Keratinocyte (primary cell): ENCODE data around the gene NDUFS6. TPM values are rescaled to one million over a fixed set of nuclear protein-coding genes. Genes with fewer than 3 reads are reported as not detected.

ENCODE experiments used
- DNase-seq: peaks from one replicate; pipeline ENCODE4 v3.0.0-alpha.2; 2011; ENCODE audit warnings: low read depth, missing footprints, low spot score
- FAIRE-seq: peaks from 2 replicates; lab custom pipeline; 2011; peaks lifted over from hg19 to GRCh38; lab: Jason Lieb, UNC
- H2AFZ ChIP-seq: 2 replicates; pipeline ENCODE4 v1.6.0; 2012; ENCODE audit warnings: low read length, control low read depth, inconsistent platforms; ENCODE audit not compliant: control insufficient read depth
- H3K27ac ChIP-seq: 2 replicates; pipeline ENCODE4 v1.5.1; 2011; ENCODE audit warnings: low read length; ENCODE audit not compliant: control insufficient read depth, insufficient read depth
- H3K27me3 ChIP-seq: 3 replicates; pipeline ENCODE4 v1.6.0; 2011; ENCODE audit warnings: low read length; ENCODE audit not compliant: control insufficient read depth, insufficient read depth; ENCODE audit errors: extremely low read depth
- H3K36me3 ChIP-seq, 2 experiments: 2 replicates in 1 of 2; 3 replicates in 1 of 2; pipeline ENCODE4 v1.5.1; 2011; ENCODE audit warnings: low read length in 2 of 2, mild to moderate bottlenecking in 1 of 2; ENCODE audit not compliant: control insufficient read depth in 2 of 2, insufficient read depth in 2 of 2; ENCODE audit errors: extremely low read depth in 1 of 2
- H3K4me1 ChIP-seq: 3 replicates; pipeline ENCODE4 v1.5.1; 2011; ENCODE audit warnings: low read length; ENCODE audit not compliant: control insufficient read depth, insufficient read depth; ENCODE audit errors: extremely low read depth
- H3K4me2 ChIP-seq: 3 replicates; pipeline ENCODE4 v1.6.0; 2011; ENCODE audit warnings: low read depth, low read length; ENCODE audit not compliant: control insufficient read depth, insufficient read depth; ENCODE audit errors: extremely low read depth
- H3K4me3 ChIP-seq, 3 experiments: fragments of 200-600 bp in 1 of 3; sonication (generic) in 1 of 3; 2 replicates in 2 of 3; 3 replicates in 1 of 3; pipeline ENCODE4 v1.5.1; 2011 to 2016; ENCODE audit warnings: low read length in 3 of 3, mild to moderate bottlenecking in 3 of 3, control low read depth in 2 of 3, inconsistent platforms in 1 of 3, low read depth in 1 of 3, mixed read lengths in 1 of 3, mixed run types in 1 of 3, moderate library complexity in 1 of 3; ENCODE audit not compliant: control insufficient read depth in 2 of 3, insufficient read depth in 2 of 3; ENCODE audit errors: extremely low read depth in 1 of 3
- H3K79me2 ChIP-seq: 2 replicates; pipeline ENCODE4 v1.6.0; 2012; ENCODE audit warnings: low read length; ENCODE audit not compliant: control insufficient read depth, insufficient read depth
- H3K9ac ChIP-seq: 3 replicates; pipeline ENCODE4 v1.6.0; 2011; ENCODE audit warnings: low read length; ENCODE audit not compliant: control insufficient read depth, insufficient read depth; ENCODE audit errors: extremely low read depth
- H3K9me1 ChIP-seq: 3 replicates; pipeline ENCODE4 v1.6.0; 2011; ENCODE audit warnings: low read length; ENCODE audit not compliant: control insufficient read depth, insufficient read depth; ENCODE audit errors: extremely low read depth
- H3K9me3 ChIP-seq: 2 replicates; pipeline ENCODE4 v1.5.1; 2012; ENCODE audit warnings: low read depth, low read length; ENCODE audit not compliant: control insufficient read depth
- H4K20me1 ChIP-seq: 3 replicates; pipeline ENCODE4 v1.6.0; 2011; ENCODE audit warnings: low read length; ENCODE audit not compliant: control insufficient read depth, insufficient read depth; ENCODE audit errors: extremely low read depth
- EZH2 ChIP-seq: IDR thresholded peaks from one replicate; pipeline ENCODE4 v1.6.1; 2012; ENCODE audit warnings: inconsistent platforms, mild to moderate bottlenecking, low read length, moderate library complexity
- dilution Hi-C: fragments of 300-500 bp; cut with MboI; formaldehyde crosslinking; loops from one replicate; pipeline ENCODE4 v1.7.0; 2020; ENCODE audit warnings: low sequenced_read_pairs; ENCODE audit not compliant: extremely low pct_ligation_motif_present
- polyA plus RNA-seq, 5 experiments: library from polyadenylated mRNA; depleted of rRNA in 3 of 5; stranded (reverse) in 3 of 5; stranded (forward) in 1 of 5; unstranded in 1 of 5; fragments of >200 nt; gene quantifications; 1 replicate in 1 of 5; 2 replicates in 3 of 5; 3 replicates in 1 of 5; pipeline versions ENCODE4 v1.2.1 to v1.2.3, GENCODE V29; 2011 to 2012; ENCODE audit warnings: missing spikeins in 2 of 5, low read depth in 1 of 5, low replicate concordance in 1 of 5
- TF ChIP-seq, protein P1 (sequence below), 3 experiments: IDR thresholded peaks in 1 of 3; conservative IDR thresholded peaks in 1 of 3; optimal IDR thresholded peaks in 1 of 3; 2 replicates in 2 of 3; 3 replicates in 1 of 3; pipeline versions ENCODE3 to v1.5.1; 2011; ENCODE audit warnings: low read length in 3 of 3, mild to moderate bottlenecking in 3 of 3, moderate library complexity in 2 of 3, control low read depth in 1 of 3, inconsistent platforms in 1 of 3; ENCODE audit not compliant: insufficient read depth in 2 of 3; ENCODE audit errors: extremely low read depth in 1 of 3

NDUFS6 gene
- polyA plus RNA-seq, 1 donor (not counting 4 experiments of a cell fraction or from before 2014, with no cell fraction given) = 66.3 TPM

DNA sequence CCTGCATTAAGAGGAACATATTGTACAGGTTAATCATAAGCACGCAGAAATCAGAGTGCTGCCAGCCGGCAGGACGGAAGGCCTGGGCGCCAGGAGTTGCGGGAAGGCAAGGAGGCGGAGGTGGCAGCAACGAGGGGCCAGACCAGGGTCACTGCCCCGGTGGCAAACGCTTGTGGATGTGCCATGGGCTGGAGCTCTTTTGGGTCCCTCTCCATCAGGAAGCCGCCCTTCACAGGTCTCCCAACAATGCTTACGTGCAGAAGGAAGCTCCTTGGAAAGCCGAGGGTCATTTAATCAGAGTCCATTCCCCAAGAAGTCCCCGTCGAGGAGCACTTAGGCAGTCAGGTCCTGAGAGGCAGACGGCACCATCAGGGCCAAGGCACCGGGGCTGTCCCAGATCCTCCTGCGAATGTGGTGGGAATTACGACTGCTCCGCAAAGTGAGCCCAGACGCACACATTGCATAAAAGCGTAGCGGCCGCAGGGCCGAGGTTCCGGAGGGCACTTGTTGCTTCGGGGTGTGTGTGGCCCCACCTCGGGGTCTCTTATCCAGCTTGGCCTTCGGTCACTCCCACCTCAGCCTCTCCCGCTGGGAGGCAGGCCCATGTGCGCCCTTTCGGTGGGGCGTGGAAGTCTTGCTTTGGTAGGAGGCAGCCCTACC lies 22.1 kb upstream of the NDUFS6 start:
- FAIRE-seq = no peak
- dilution Hi-C loops = no loop called here
- no peaks in the 10 kb centered on the region for H3K79me2 ChIP-seq

DNA sequence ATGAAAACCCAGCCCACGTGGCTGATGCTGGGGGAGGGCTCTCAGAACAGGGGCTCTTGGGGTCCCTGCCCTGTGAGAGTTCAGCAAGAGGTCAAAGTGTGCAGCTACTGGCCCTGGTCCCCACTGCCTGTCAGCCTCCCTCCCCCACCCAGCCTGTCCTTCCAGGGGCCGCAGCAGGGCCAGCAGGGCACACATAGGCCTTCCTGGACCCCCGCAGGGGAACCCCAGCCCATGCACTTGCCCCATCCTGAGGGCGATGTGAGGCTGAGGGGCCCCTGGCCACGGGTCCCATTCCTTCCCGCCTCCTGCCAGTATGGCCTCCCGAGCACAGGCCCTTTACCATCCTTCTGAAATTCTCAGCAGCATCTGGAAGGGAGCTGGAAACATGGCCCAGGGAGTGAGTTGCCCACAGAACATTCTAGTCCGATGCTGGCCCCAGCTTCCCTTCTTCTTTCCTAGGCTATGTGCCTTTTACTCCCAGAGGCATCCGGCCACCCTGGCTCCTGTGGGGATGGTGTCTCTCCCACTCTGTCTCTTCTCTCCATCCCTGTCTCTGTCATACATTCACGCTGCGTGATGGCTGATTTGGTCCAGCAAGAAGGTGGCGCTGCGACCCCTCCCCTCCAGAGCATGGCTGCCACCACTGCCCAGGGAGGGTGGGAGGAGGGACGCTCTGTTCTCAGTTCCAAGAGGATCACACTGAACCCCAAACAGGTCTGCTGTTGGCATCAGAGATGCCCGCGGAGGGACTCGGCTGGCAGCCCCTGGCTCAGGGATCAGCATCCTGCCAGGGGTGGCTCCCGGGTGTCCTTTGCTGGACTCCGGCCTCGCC lies 21.2 kb upstream of the NDUFS6 start:
- no peaks in the 10 kb centered on the region for H3K27me3 ChIP-seq
- H3K4me1 ChIP-seq = no peaks in the 10 kb centered on the region
- no peaks in the 10 kb centered on the region for H3K9me1 ChIP-seq
- no peaks in the 10 kb centered on the region for H4K20me1 ChIP-seq
- no peak overlapping the region for H3K9ac ChIP-seq
- H3K9me3 ChIP-seq = no peaks in the 10 kb centered on the region
- H3K4me3 ChIP-seq = no peak overlapping the region
- DNase-seq = no peak
- no peak for FAIRE-seq
- H3K79me2 ChIP-seq = no peaks in the 10 kb centered on the region
- H3K27ac ChIP-seq = no peak overlapping the region
- dilution Hi-C loops = no loop called here
- TF ChIP-seq, protein P1, sequence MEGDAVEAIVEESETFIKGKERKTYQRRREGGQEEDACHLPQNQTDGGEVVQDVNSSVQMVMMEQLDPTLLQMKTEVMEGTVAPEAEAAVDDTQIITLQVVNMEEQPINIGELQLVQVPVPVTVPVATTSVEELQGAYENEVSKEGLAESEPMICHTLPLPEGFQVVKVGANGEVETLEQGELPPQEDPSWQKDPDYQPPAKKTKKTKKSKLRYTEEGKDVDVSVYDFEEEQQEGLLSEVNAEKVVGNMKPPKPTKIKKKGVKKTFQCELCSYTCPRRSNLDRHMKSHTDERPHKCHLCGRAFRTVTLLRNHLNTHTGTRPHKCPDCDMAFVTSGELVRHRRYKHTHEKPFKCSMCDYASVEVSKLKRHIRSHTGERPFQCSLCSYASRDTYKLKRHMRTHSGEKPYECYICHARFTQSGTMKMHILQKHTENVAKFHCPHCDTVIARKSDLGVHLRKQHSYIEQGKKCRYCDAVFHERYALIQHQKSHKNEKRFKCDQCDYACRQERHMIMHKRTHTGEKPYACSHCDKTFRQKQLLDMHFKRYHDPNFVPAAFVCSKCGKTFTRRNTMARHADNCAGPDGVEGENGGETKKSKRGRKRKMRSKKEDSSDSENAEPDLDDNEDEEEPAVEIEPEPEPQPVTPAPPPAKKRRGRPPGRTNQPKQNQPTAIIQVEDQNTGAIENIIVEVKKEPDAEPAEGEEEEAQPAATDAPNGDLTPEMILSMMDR (optimal IDR thresholded peaks at IDR 0.05 in 1 of 3, IDR thresholded peaks at IDR 0.05 in 1 of 3, conservative IDR thresholded peaks at IDR 0.05 in 1 of 3; ENCODE audit: extremely low read depth in 1 of 3, insufficient read depth in 2 of 3, low read length in 3 of 3) = peak in 1 of 3 experiments; percentile 0
- TF ChIP-seq EZH2 = no peak
- H2AFZ ChIP-seq = no peak overlapping the region
- H3K36me3 ChIP-seq = no peaks in the 10 kb centered on the region
- H3K4me2 ChIP-seq = no peak overlapping the region

More for the DNA sequence above, 22.1 kb upstream of the NDUFS6 start:
- Histone ChIP-seq H3K36me3 (no peaks in the 10 kb centered on the region), H4K20me1 (no peaks in the 10 kb centered on the region), H3K27me3 (no peaks in the 10 kb centered on the region), H3K4me3 (no peak overlapping the region), H3K27ac (no peak overlapping the region), H3K9ac (no peak overlapping the region), H3K9me3 (no peaks in the 10 kb centered on the region), H3K4me2 (no peak overlapping the region), H2AFZ (no peak overlapping the region), H3K4me1 (no peaks in the 10 kb centered on the region), H3K9me1 (no peaks in the 10 kb centered on the region)
- TF ChIP-seq, protein P1 (optimal IDR thresholded peaks at IDR 0.05 in 1 of 3, IDR thresholded peaks at IDR 0.05 in 1 of 3, conservative IDR thresholded peaks at IDR 0.05 in 1 of 3; ENCODE audit: extremely low read depth in 1 of 3, insufficient read depth in 2 of 3, low read length in 3 of 3) = no peak
- no peak for TF ChIP-seq EZH2
- DNase-seq = no peak
